Lower lobe of right lung (tissue), 2 donors: Measurements from ENCODE around the gene ALG9. TPM values are rescaled to one million over a fixed set of nuclear protein-coding genes. Genes with fewer than 3 reads are reported as not detected.

Source experiments
- ATAC-seq, 2 donors: fragments of 200-7000 bp; cut with Tn5 transposase; one replicate each; pipeline ENCODE4 v1.9.1; 2020 to 2022; ENCODE audit warnings: mild to moderate bottlenecking in 2 of 2, moderate library complexity in 2 of 2
- DNase-seq: peaks from one replicate; pipeline ENCODE4 v3.0.0-alpha.2; 2020
- H3K27ac ChIP-seq: fragments of 200-600 bp; one replicate; pipeline ENCODE4 v1.8.0; 2022
- H3K27me3 ChIP-seq: fragments of 200-600 bp; one replicate; pipeline ENCODE4 v1.8.0; 2022; ENCODE audit warnings: low read depth
- H3K36me3 ChIP-seq: fragments of 200-600 bp; one replicate; pipeline ENCODE4 v1.8.0; 2022; ENCODE audit warnings: mild to moderate bottlenecking
- H3K4me1 ChIP-seq: fragments of 200-600 bp; one replicate; pipeline ENCODE4 v1.8.0; 2022
- H3K4me3 ChIP-seq: fragments of 200-600 bp; one replicate; pipeline ENCODE4 v1.8.0; 2022; ENCODE audit warnings: mild to moderate bottlenecking
- H3K9me3 ChIP-seq: fragments of 200-600 bp; one replicate; pipeline ENCODE4 v1.8.0; 2022
- CTCF ChIP-seq: fragments of 200-600 bp; IDR thresholded peaks from one replicate; pipeline ENCODE4 v1.8.0; 2022; ENCODE audit warnings: antibody characterized with exemption, mild to moderate bottlenecking
- intact Hi-C: fragments of 100-400 bp; cut with DNase I; formaldehyde crosslinking; loops from one replicate; pipeline ENCODE4 v1.11.0; 2022
- long read RNA-seq: library from polyadenylated mRNA; unstranded; transcript quantifications from one replicate; pipeline ENCODE4 v2.0.0, GENCODE V29; 2021
- total RNA-seq: library from RNA; stranded (reverse); fragmentation: NEBNext Ultra II Directional; extraction: Animal tissue kit (Norgen Biotek cat#: 25700); gene quantifications from one replicate; pipeline ENCODE4 v1.2.1, GENCODE V29; 2021
- donor health status: DM: no; HTN: yes; CAD: no; lungs with severe emphysema.

The ALG9 gene
- total RNA-seq = 25.5 TPM
- long read RNA-seq, transcript ALG9-214 (15 exons, 2,028 nt) = major isoform, 9 of 17 reads
- long read RNA-seq, partial matches to known transcripts = 3 of 17 reads
- long read RNA-seq, other reads (novel, unspliced or antisense) = 3 of 17 reads

- Histone ChIP-seq H3K4me3 (peak within 1 kb of the TSS; percentile 97), H3K4me1 (peaks cover 8% of the 10 kb centered on the region), H3K9me3 (no peaks in the 10 kb centered on the region), H3K27me3 (no peaks in the 10 kb centered on the region), H3K27ac (peak within 1 kb of the TSS; percentile 92), H3K36me3 (peaks cover 41% of the 10 kb centered on the region)
- ATAC-seq (peak; percentile 93 to 97), DNase-seq (peak; percentile 84)
- no peak for TF ChIP-seq CTCF
- intact Hi-C loops = no loop called here
Measured at GRCh38 chr11:111870886-111871692, at the start of gene ALG9. ALG9 (minus strand) TSS chr11:111871581; CDS start chr11:111871482, 99 bp downstream.

GRCh38 chr11:111920908-111921307 lies 49.5 kb upstream of the ALG9 start:
- DNase-seq = no peak
- Histone ChIP-seq H3K4me3 (no peak overlapping the region), H3K9me3 (no peaks in the 10 kb centered on the region), H3K27ac (no peak overlapping the region), H3K4me1 (peaks cover 41% of the 10 kb centered on the region), H3K27me3 (no peaks in the 10 kb centered on the region), H3K36me3 (no peaks in the 10 kb centered on the region)
- intact Hi-C loops = no loop called here
- ATAC-seq = no peak
- no peak for TF ChIP-seq CTCF

GRCh38 chr11:111918390-111919256 lies 47.2 kb upstream of the ALG9 start, which contains the start of gene C11orf52:
C11orf52 (plus strand) TSS chr11:111918913; CDS start chr11:111918973, 60 bp downstream.
- intact Hi-C loops = no loop called here
- peak; percentile 79 for DNase-seq

GRCh38 chr11:111917788-111918187 lies 46.4 kb upstream of the ALG9 start:
- no peak for DNase-seq
- ATAC-seq = no peak
- H3K4me3 ChIP-seq = no peak overlapping the region
- peak overlapping the region; percentile 82 for H3K27ac ChIP-seq
- peaks cover 4% of the 10 kb centered on the region for H3K27me3 ChIP-seq
- peaks cover 15% of the 10 kb centered on the region for H3K4me1 ChIP-seq
- H3K36me3 ChIP-seq = no peaks in the 10 kb centered on the region
- intact Hi-C loops = no loop called here
- no peaks in the 10 kb centered on the region for H3K9me3 ChIP-seq
- TF ChIP-seq CTCF = no peak

More at GRCh38 chr11:111918390-111919256, 47.2 kb upstream of the ALG9 start, which contains the start of gene C11orf52:
- peak within 1 kb of the TSS; percentile 41 for H3K4me3 ChIP-seq
- H3K9me3 ChIP-seq = no peaks in the 10 kb centered on the region
- H3K36me3 ChIP-seq = no peaks in the 10 kb centered on the region
- ATAC-seq = peak; percentile 94
- H3K4me1 ChIP-seq = peaks cover 22% of the 10 kb centered on the region
- peak within 1 kb of the TSS; percentile 82 for H3K27ac ChIP-seq
- H3K27me3 ChIP-seq = no peaks in the 10 kb centered on the region
- no peak for TF ChIP-seq CTCF

- H3K9me3 ChIP-seq = no peaks in the 10 kb centered on the region
- TF ChIP-seq CTCF = no peak
- no peak for DNase-seq
- no peaks in the 10 kb centered on the region for H3K36me3 ChIP-seq
- no peak for ATAC-seq
- intact Hi-C loops = no loop called here
- H3K27me3 ChIP-seq = peaks cover 7% of the 10 kb centered on the region
- H3K4me3 ChIP-seq = no peak overlapping the region
- peaks cover 10% of the 10 kb centered on the region for H3K4me1 ChIP-seq
- peak overlapping the region; percentile 82 for H3K27ac ChIP-seq
Measured at GRCh38 chr11:111917312-111917711, 45.9 kb upstream of the ALG9 start.
